Frontal cortex (tissue), 4 donors: ENCODE measurements around the gene SPTBN1. TPM values are rescaled to one million over a fixed set of nuclear protein-coding genes. Genes with fewer than 3 reads are reported as not detected.
"Not testable (repeated sequence)": the region's sequence is repeated elsewhere in the genome, so short reads cannot be mapped to it uniquely, and the experiment has no call there.

Experiments used
- DNase-seq, 2 donors: peaks; one replicate each; pipeline ENCODE4 v3.0.0; 2012; ENCODE audit warnings: low spot score in 2 of 2
- FAIRE-seq: peaks from 2 replicates; lab custom pipeline; 2012; peaks lifted over from hg19 to GRCh38; lab: Jason Lieb, UNC
- total RNA-seq: library from RNA; depleted of rRNA; stranded (reverse); fragments of >200 nt; gene quantifications from one replicate; pipeline ENCODE4 v1.2.3, GENCODE V29; 2014
- donor health status: control.
- donor health status: control.
- donor health status: control.

The SPTBN1 gene
- total RNA-seq, 1 donor from 2014 or later, result 449 TPM

GRCh38 chr2:54497763-54498680, 41.9 kb downstream of the SPTBN1 start:
- no peak for FAIRE-seq
- DNase-seq, result no peak

DNA sequence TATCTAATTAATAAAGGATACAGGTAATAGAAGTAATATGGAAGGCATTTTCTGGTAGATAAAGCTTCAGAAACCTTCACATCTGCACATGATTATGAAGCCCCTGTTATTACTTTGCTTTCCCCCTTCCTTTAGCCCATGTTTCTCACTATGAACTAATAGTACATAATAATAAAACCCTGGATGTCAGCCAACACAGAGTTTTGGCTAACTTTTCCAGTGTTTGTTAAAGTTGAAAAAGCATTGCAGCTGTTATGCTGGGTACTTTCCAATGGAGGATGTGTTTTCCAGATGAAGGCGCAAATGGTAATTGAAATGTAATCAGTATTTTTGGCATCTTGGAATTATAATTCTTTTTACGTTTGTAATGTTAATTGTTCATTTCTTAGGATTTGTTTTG, 43.5 kb downstream of the SPTBN1 start:
- DNase-seq, result no peak

GRCh38 chr2:54500404-54501205, 44.5 kb downstream of the SPTBN1 start:
- DNase-seq, result no peak
- FAIRE-seq, result no peak

More for the DNA sequence above, 43.5 kb downstream of the SPTBN1 start:
- no peak for FAIRE-seq

GRCh38 chr2:54502731-54503130, 46.6 kb downstream of the SPTBN1 start:
- FAIRE-seq (no peak), DNase-seq (no peak)

GRCh38 chr2:54503192-54503591, 47.1 kb downstream of the SPTBN1 start:
- no peak for DNase-seq
- no peak for FAIRE-seq

DNA sequence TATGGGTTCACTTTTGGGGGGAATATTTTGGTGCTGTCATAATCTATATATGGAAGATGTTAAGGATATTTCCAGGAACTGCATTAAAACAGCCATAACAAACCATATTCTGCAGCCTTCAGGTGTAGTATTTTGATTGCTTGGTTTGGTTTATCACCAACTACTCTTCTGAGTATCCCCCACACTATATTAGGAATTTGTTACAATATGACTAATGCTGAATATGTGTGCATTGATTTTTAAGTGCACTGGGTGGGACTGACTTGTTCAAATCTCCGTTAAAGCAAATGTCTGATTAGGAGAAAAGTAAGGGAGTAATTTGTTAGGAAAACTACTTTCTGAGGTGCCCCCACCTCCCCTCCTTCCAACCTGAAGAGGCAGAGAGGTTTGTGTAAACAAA, 47.7 kb downstream of the SPTBN1 start:
- FAIRE-seq (no peak), DNase-seq (no peak)

GRCh38 chr2:54504866-54505265, 48.7 kb downstream of the SPTBN1 start:
- no peak for DNase-seq
- no peak for FAIRE-seq

DNA sequence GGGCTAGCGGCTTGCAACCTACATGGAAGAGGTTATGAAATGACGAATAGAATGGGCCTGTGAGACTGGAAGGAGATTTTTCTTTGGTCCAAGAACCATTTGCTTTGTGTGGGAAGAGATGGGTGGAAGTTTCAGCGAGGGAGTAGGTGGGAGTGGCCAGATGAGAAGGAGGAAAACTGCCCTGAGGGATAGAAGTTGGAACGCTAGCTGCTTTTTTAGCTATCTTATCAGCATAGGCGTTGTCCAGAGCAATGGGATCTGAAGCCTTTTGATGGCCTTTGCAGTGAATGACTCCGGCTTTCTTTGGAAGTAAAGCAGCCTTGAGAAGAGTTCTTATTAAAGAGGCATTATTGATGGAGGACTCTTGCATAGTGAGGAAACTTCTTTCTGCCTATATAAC, 52.4 kb downstream of the SPTBN1 start:
- FAIRE-seq (no peak), DNase-seq (no peak)

GRCh38 chr2:54509043-54509442, 52.9 kb downstream of the SPTBN1 start:
- FAIRE-seq, DNase-seq: not testable (repeated sequence)

GRCh38 chr2:54510916-54511315, 54.8 kb downstream of the SPTBN1 start:
- FAIRE-seq, result no peak

DNA sequence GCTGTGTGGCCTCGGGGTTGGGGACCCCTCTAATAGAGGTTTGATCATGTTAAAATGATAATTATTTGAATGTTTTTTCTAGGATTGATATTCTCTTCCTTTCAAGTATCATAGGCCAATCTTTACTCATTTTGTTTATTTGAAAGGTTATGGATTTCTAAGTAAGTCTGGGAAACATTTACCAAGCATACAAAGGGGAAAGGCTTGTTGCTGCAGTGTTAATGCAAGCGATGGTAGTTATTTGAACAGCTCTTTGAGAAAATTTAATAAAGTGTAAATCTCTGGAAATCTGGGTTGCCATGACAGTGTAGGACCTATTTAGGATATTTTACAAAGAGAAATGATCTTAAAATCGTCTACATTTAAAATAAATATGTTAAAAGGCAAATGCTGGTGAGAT, 56.1 kb downstream of the SPTBN1 start:
- DNase-seq, result no peak
- no peak for FAIRE-seq

More at GRCh38 chr2:54510916-54511315, 54.8 kb downstream of the SPTBN1 start:
- DNase-seq, result no peak

GRCh38 chr2:54512663-54513362, 56.7 kb downstream of the SPTBN1 start:
- FAIRE-seq (no peak), DNase-seq (no peak)

DNA sequence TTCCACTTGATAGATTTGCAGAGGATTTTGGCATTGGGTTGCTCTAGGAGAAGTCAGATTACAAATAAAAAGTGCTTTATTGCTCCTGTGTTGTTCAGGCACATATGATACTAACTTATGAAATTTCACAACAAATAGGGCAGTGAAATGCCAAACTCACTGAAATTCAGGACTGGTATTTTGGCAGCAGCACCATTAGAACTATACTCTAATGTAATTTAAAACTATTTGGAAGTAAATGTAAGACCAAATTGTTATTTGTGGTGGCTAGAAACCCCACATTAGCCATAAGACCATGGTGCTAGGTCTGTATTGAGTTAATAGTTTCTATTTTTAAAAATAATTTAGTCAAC, 57.2 kb downstream of the SPTBN1 start:
- no peak for DNase-seq
- no peak for FAIRE-seq

GRCh38 chr2:54514822-54515569, 58.9 kb downstream of the SPTBN1 start:
- FAIRE-seq (no peak), DNase-seq (no peak)

GRCh38 chr2:54516842-54517241, 60.7 kb downstream of the SPTBN1 start:
- FAIRE-seq (no peak), DNase-seq (no peak)

DNA sequence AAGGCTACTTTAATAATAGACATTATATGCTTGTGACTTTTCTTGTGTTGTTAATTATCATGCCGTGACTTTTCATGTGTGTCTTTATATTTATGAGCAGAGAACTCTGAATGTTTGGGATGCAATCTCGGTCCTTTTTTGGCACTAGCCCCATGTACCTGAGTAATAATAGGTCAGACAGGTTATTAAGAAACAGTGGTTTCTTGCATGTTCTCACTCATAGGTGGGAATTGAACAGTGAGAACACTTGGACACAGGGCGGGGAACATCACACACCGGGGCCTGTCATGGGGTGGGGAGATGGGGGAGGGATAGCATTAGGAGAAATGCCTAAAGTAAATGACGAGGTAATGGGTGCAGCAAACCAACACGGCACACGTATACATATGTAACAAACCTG, 61.9 kb downstream of the SPTBN1 start:
- not testable (repeated sequence) for DNase-seq, FAIRE-seq

- no peak for DNase-seq
- no peak for FAIRE-seq
Measured at GRCh38 chr2:54518430-54518829, 62.3 kb downstream of the SPTBN1 start.

- DNase-seq (no peak), FAIRE-seq (no peak)
Measured at GRCh38 chr2:54519841-54520459, 63.8 kb downstream of the SPTBN1 start.

- DNase-seq (no peak), FAIRE-seq (no peak)
Measured at GRCh38 chr2:54520687-54521086, 64.6 kb downstream of the SPTBN1 start.
